ENCODE measurements around the gene LRSAM1.

The LRSAM1 gene

GRCh38 chr9:127428348-127428747 is 23.0 kb upstream of the LRSAM1 start:
- DNase-seq: no peak

- no peak for DNase-seq
Observed at GRCh38 chr9:127430415-127430814, 20.9 kb upstream of the LRSAM1 start.

- no peak for DNase-seq
Observed at GRCh38 chr9:127437497-127438264, 13.6 kb upstream of the LRSAM1 start.

- DNase-seq: no peak
Observed at GRCh38 chr9:127438394-127438793, 12.9 kb upstream of the LRSAM1 start.

- no peak for DNase-seq
Observed at GRCh38 chr9:127444283-127444920, 6.9 kb upstream of the LRSAM1 start.

- DNase-seq: no peak
Observed at GRCh38 chr9:127444921-127445850, 6.1 kb upstream of the LRSAM1 start.

- no peak for DNase-seq
Observed at GRCh38 chr9:127445851-127446712, 5.2 kb upstream of the LRSAM1 start.

GRCh38 chr9:127446713-127447415 is 4.4 kb upstream of the LRSAM1 start:
- DNase-seq: no peak

GRCh38 chr9:127447416-127448111 is 3.7 kb upstream of the LRSAM1 start:
- no peak for DNase-seq

GRCh38 chr9:127448112-127448805 is 3.1 kb upstream of the LRSAM1 start:
- DNase-seq: no peak

GRCh38 chr9:127449332-127449966 is 1.9 kb upstream of the LRSAM1 start:
- DNase-seq: no peak

- peak; percentile 30 for DNase-seq
Observed at GRCh38 chr9:127450243-127450760, 1.0 kb upstream of the LRSAM1 start.

- DNase-seq: no peak
Observed at GRCh38 chr9:127451608-127451857, 223 bp downstream of the LRSAM1 start.

- DNase-seq: no peak
Observed at GRCh38 chr9:127451858-127452656, 747 bp downstream of the LRSAM1 start.

- DNase-seq: peak; percentile 36
Observed at GRCh38 chr9:127452691-127453090, 1.4 kb downstream of the LRSAM1 start.

GRCh38 chr9:127455324-127455992 is 4.1 kb downstream of the LRSAM1 start:
- no peak for DNase-seq

GRCh38 chr9:127457191-127457878 is 6.0 kb downstream of the LRSAM1 start:
- no peak for DNase-seq

- DNase-seq: no peak
Observed at GRCh38 chr9:127458921-127459320, 7.6 kb downstream of the LRSAM1 start.
